GM18505 (cell line): ENCODE results near the gene FCRL1.

ENCODE experiments used
- ATAC-seq: cut with Tn5 transposase; IDR thresholded peaks from one replicate; pipeline ENCODE4 v1.9.1; 2021; ENCODE audit not compliant: unreplicated experiment
- POLR2A ChIP-seq: IDR thresholded peaks from 4 replicates; pipeline ENCODE4 v1.6.1; 2011; ENCODE audit warnings: borderline replicate concordance; ENCODE audit not compliant: insufficient read depth, insufficient read length; ENCODE audit errors: extremely low read depth

Gene FCRL1

DNA sequence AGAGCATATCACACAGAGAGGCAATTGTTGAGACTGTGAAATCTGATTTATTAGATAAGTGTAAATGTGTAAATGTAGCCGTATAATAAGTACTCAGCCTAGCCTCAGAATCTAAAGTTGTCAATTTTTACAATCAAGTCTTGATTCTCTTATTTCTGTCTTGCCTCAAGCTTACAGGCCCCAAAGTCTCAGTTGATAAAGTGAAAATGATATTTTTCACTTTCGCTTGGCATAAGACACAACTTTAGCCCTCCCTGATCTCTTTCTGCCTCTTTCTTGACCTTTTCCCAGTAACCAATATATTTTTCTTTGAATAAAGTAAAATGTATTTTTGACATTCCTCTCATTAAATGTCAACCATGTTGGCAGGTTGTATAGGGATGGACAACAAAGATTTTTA, 11.0 kb upstream of the FCRL1 start:
- ATAC-seq = no peak

DNA sequence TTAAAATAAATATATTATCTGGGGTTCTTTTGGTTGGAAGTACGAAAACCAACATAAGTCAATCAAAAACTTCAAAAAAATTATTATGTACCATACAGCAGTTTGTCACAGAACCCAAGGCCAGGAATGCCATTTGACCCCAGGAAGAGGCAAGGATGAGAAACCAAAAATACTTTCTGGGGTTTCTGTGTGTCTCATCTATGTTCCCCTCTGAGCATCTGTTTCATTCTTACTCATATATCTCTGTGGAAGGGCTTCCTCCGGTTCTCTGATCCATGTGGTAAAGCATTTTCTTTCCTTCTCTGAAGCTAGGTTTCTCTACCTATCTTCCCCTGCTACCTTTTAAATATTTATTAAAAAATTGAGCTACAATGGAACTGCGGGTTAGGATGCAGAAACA, 9.8 kb upstream of the FCRL1 start:
- TF ChIP-seq POLR2A = no peak
- ATAC-seq = no peak

More for the DNA sequence above, 11.0 kb upstream of the FCRL1 start:
- no peak for TF ChIP-seq POLR2A

DNA sequence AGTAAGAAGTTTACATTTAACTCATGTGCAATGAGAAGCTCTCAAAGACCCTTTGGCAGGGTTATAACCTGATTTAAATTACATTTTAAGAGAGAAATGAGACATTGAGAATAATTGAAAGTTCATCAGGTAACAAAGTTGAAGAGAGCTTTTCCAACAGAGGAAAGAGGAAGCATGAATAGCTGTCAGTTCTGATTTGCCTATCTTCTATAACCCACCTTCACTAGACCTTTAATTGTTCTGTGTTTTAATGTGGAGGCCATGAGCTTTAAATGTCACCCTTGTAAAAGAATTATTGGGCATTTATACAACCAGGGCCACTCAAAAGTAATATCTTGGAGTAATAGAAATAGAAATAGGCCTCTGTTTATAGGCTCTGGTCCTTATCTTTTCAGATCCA, 9.3 kb upstream of the FCRL1 start:
- TF ChIP-seq POLR2A = no peak
- no peak for ATAC-seq

DNA sequence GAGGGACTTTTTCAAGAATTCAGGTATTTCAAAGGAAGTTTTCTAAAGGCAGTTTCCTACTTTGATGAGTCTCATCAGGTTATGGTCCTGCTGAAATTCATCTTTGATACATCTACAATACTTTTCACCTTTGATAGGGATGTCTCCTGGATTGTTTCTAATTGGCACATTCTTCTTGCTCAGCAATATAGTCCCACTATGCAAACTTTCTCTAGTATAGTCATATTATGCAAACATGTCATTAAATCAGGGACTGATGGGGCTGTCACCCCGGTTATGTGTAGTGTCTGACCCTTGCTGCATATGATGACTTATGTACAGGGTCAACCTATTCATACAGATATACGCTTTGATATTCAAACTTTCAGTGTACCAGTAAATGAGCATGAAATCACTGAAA, 379 bp upstream of the FCRL1 start:
- ATAC-seq = no peak
- TF ChIP-seq POLR2A = no peak

DNA sequence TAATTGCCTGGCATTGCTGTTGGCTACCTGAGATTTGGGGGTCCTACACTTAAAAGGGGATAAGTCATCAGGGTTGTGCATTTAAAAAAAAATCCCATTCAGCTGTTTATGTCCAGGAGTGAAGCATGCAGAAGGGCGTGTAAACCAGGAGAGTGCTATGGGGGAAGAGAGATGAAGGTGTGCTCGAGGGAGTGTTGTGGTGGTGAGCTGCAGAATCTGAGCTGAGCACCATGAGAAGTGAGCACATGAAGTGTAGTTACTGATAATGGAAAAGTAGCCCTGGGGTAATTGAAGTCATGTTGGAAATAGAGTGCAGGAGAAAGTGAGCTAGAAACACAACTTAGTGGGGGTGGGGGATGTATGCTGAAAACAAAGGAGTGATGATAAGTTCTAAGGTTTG, 705 bp downstream of the FCRL1 start:
- no peak for TF ChIP-seq POLR2A
- ATAC-seq = no peak

DNA sequence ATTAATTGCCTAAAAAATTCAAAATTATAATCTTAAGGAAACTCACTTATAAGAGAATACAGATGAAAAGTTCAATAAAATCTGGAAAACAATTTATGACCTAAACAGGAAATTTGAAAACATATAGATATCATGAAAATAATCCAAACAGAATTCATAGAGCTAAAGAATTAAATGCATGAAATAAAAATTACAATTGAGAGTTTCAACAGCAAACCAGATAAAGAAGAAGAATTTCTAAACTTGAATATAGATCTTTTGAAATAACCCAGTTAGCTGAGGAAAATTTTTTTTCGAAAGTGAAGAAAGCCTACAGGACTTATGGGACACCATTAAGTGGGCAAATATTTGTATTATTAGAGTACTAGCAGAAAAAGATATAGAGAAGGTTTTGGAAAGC, 6.7 kb downstream of the FCRL1 start:
- TF ChIP-seq POLR2A = no peak
- ATAC-seq = no peak

DNA sequence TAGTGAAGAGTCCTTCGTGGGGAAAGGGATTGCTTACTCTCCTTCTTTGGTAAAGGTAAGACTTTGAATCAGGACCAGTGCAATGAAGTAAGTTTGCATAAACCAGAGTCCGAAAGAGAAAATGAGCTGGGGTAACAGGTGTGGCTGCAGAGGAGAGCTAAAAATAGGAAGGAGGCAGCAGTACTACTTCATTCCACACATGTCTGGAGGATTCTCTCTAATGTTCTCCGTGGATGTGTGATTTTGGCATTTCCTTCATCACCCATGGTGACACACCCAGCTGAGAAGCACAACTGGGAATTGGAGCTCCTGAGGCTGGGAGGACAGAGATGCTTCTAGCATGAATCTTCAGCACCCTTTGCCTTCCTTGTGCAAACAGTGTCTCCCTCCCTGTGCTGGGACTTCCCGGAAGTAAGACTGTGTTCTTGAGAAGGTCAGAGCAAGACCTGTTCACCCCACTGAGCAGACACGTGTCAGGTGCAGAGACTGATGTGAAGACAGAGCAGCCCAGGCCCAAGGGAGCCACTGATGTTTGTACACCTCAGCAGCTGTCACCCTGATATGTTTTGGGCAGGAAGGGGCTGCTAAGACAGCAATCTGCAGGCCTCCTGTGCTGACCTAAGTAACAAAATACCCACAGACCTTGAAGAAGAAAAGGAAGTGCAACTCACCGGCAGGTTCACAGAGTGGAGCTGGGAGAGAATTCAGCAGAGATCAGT, 13.3 kb downstream of the FCRL1 start:
- peak; percentile 39 for TF ChIP-seq POLR2A
- peak; percentile 83 for ATAC-seq

DNA sequence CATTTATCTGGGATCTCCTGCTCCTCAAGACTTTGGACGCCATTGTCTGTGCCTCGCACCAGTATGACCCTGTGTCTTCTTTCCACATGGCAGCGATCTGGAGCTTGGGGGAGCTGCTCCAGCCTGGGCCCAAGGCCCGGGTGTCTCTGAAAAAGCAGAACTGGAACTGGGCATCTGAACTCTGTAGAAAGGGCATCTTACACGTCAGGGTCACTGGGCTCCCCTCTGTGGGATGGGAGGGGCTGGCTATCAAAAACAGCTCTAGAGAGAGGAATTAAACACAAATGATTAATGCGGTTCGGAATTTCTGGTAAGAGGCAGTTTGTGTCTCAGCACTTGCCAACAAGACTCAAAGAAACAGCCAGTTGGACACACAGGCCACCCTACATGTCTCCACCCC, 16.1 kb downstream of the FCRL1 start:
- ATAC-seq = no peak
- TF ChIP-seq POLR2A = no peak

DNA sequence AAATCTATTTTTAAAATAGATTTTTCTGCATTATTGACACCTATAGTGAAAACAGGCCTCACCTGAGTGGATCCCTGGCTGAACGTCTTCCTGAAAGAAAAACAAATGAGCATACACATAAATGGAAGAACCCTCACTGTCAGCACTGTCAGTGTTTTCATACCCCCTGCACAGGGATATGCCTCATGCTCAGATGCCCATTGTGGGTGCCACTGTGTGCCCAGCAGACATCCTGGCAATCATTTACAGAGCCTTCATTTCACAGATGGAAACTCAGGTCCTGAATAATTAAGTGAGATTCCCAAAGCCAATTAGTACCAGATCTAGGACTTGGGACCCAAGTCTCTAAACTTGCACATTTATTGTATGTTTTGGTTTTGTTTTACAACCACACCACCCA, 19.9 kb downstream of the FCRL1 start:
- ATAC-seq = no peak
- TF ChIP-seq POLR2A = no peak

DNA sequence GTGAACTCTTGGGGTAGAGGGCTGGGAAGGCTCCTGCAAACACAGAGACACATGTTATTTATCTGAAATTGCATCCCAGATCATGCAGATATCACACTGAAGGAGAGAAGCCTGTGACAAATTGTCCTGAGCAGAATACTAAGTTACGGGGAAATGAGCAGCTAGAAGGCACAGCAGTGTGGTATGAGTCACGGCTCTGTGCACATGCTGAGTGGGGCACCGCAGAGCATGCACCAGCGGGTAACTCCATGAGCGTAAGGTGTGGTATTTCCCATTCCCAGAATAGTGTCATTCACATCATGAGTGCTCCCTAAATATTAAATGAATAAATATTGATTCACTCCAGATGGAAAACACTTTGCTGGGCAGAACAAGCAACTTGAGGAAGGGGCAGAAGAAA, 21.7 kb downstream of the FCRL1 start:
- TF ChIP-seq POLR2A = no peak
- no peak for ATAC-seq

DNA sequence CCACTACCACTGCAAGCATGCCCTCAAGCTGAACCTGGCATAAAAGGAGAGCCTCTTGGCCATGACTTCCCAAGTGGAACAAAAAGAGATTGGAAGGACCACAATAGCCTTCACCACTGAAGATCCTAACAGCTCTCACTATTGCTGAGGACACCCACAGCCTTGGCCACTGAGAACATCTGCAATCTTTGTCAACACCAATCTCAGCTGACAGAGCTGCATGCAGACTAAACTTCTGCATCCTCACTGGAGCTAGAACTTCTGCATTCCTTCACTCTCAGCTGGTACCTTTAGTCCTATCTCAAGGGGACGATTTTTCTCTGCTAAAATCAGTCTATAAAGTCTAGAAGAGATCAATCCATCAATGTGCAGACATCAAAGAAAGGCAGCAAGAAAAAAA, 34.7 kb downstream of the FCRL1 start:
- no peak for ATAC-seq
- TF ChIP-seq POLR2A = no peak

DNA sequence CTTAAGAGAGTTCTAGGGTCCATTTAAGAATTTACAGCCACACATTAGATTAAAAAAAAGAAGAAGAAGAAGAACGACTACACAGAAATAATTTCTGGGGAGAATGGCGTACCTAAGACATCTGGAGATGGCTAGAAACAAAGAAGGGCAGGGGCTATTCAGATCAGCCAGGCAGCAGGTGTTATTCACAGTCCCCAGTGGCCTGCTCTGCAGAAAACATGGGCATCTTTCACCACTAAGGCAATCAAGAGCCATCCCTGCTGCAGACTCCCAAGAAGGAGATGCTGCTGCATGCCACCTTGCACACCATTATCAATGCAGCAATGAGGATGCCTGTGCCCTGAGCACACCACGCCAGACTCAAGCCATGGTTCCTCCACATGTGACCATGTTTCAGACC, 35.1 kb downstream of the FCRL1 start:
- no peak for TF ChIP-seq POLR2A

DNA sequence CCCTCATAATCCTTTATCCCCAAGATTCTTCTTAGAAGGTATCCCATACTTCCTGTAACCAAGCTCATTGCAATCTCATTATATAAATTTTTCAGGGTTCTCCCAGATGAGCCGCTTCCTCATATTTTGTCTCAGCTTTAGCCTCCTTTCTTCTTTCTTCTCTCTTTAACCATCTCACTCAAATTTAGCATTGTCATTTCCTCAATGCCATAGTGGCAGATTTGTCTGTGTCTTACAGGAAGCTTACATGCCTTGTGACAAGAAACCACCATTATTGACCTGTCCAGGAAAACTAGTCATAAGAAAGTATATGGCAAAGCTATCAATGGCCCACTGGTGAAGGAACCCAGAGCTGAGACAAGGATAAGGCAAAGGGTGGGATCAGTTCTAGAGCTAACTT, 37.0 kb downstream of the FCRL1 start:
- TF ChIP-seq POLR2A = no peak
- no peak for ATAC-seq

More for the DNA sequence above, 35.1 kb downstream of the FCRL1 start:
- no peak for ATAC-seq

DNA sequence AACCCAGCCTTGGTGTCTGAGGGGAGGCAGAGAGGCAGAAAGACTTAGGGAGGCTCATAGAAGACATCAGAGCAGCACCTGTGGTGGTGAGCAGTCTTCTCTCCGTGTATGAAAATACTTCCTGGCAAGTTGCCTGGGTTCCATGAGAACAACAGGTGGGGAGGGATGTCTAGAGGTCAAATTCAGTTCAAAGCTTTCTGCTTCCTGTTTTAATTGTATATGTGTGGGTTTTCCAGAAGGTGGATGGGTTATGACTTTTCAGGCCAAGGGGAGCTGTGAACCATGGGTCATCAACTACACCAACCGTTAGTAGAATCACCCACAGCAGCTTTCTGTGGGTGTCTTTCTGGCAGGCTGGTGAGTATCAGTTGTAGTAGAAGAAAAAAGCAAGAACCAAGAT, 38.9 kb downstream of the FCRL1 start:
- peak; percentile 58 for ATAC-seq
- no peak for TF ChIP-seq POLR2A

DNA sequence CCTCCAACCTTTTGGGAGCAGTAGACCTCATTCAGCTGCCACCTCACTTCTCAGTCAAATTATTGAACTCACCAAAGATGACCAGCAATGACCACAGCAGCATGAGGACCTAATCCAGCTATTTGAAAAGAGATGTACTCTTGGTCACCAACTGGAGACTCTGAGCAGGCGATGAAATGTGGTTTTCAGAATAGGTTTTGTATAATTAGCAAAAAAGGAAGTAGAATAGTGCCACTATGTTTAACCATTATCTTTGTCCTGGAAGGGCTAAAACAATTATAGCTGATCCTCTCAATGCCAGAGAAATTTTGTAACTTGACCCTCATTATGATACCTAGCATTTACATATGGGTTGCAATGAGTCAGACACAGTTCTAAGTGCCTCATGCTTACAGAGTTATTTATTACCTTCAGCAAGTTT, 42.9 kb downstream of the FCRL1 start, which contains the start of gene FCRL2:
Gene FCRL2, minus strand, starts transcription at position 162 of the 421 bp plus-strand sequence. Its CDS starts 59 bp downstream, at position 103.
- no peak for ATAC-seq
- no peak for TF ChIP-seq POLR2A
